Measurements from ENCODE around the gene SLC25A34.

GRCh38 chr1:15762546-15762945 lies 26.5 kb downstream of the SLC25A34 start:
- TF ChIP-seq CTCF (IDR thresholded peaks at IDR 0.05) (no peak), POLR2A (IDR thresholded peaks at IDR 0.05) (no peak), EP300 (IDR thresholded peaks at IDR 0.05) (no peak)

Data from ovary (tissue), 3 donors.